H1 (cell line): ENCODE results near the gene FICD. TPM values are rescaled to one million over a fixed set of nuclear protein-coding genes. Genes with fewer than 3 reads are reported as not detected.
A peak's percentile ranks its signal among the peaks of the same experiment; 100 is the strongest.

ENCODE experiments used
- BACH1 ChIP-seq: IDR thresholded peaks from 2 replicates; pipeline ENCODE4 v1.6.1; 2012; ENCODE audit warnings: low read length, improper control_type of control experiment
- EGR1 ChIP-seq: IDR thresholded peaks from 2 replicates; pipeline ENCODE4 v1.6.1; 2011; ENCODE audit warnings: low read depth, low read length, borderline replicate concordance
- POLR2AphosphoS5 ChIP-seq: IDR thresholded peaks from 2 replicates; pipeline ENCODE4 v1.6.1; 2011; ENCODE audit warnings: low read depth, low read length
- RBBP5 ChIP-seq: IDR thresholded peaks from 2 replicates; pipeline ENCODE4 v1.7.1; 2012; ENCODE audit warnings: low read depth, mild to moderate bottlenecking, inconsistent platforms, low read length, moderate library complexity, borderline replicate concordance
- RFX5 ChIP-seq: IDR thresholded peaks from 2 replicates; pipeline ENCODE4 v1.6.1; 2011; ENCODE audit warnings: low read depth, low read length, improper control_type of control experiment, borderline replicate concordance
- SP1 ChIP-seq: IDR thresholded peaks from 2 replicates; pipeline ENCODE4 v1.6.1; 2011; ENCODE audit warnings: low read depth, low read length
- TEAD4 ChIP-seq: IDR thresholded peaks from 2 replicates; pipeline ENCODE4 v1.6.1; 2012; ENCODE audit warnings: low read depth, low read length, inconsistent platforms, mixed read lengths
- ZNF274 ChIP-seq: IDR thresholded peaks from 2 replicates; pipeline ENCODE4 v1.7.0; 2012; ENCODE audit warnings: low read length, borderline replicate concordance; ENCODE audit errors: extremely low read depth
- polyA plus RNA-seq, 7 experiments: library from polyadenylated mRNA; depleted of rRNA in 3 of 7; stranded (reverse) in 5 of 7; unstranded in 2 of 7; fragments of >200 nt in 5 of 7; fragments of 200-250 nt in 2 of 7; gene quantifications; 1 replicate in 5 of 7; 2 replicates in 1 of 7; 4 replicates in 1 of 7; pipeline versions ENCODE4 v1.2.1 to v1.2.3, GENCODE V29; 2011 to 2013; ENCODE audit warnings: missing spikeins in 2 of 7, mixed read lengths in 2 of 7
- total RNA-seq: library from RNA; stranded (reverse); fragmentation: NEBNext Ultra II Directional; extraction: Animal tissue kit (Norgen Biotek cat#: 25700); gene quantifications from 2 replicates; pipeline ENCODE4 v1.2.1, GENCODE V29; 2021
- TF ChIP-seq, protein P1 (sequence below): IDR thresholded peaks from 2 replicates; pipeline ENCODE4 v1.6.1; 2012; ENCODE audit warnings: inconsistent platforms
- TF ChIP-seq, protein P2 (sequence below): fragments of 300-600 bp; sonication (generic); IDR thresholded peaks from 2 replicates; pipeline ENCODE4 v1.7.1; 2012; ENCODE audit warnings: low read length, moderate library complexity, mild to moderate bottlenecking, inconsistent platforms; ENCODE audit not compliant: insufficient replicate concordance

Gene FICD
- total and polyA plus RNA-seq, 2 of the 8 experiments (the other 6 are each of a cell fraction or from before 2014, with no cell fraction given): 2.2 to 6.0 TPM

DNA sequence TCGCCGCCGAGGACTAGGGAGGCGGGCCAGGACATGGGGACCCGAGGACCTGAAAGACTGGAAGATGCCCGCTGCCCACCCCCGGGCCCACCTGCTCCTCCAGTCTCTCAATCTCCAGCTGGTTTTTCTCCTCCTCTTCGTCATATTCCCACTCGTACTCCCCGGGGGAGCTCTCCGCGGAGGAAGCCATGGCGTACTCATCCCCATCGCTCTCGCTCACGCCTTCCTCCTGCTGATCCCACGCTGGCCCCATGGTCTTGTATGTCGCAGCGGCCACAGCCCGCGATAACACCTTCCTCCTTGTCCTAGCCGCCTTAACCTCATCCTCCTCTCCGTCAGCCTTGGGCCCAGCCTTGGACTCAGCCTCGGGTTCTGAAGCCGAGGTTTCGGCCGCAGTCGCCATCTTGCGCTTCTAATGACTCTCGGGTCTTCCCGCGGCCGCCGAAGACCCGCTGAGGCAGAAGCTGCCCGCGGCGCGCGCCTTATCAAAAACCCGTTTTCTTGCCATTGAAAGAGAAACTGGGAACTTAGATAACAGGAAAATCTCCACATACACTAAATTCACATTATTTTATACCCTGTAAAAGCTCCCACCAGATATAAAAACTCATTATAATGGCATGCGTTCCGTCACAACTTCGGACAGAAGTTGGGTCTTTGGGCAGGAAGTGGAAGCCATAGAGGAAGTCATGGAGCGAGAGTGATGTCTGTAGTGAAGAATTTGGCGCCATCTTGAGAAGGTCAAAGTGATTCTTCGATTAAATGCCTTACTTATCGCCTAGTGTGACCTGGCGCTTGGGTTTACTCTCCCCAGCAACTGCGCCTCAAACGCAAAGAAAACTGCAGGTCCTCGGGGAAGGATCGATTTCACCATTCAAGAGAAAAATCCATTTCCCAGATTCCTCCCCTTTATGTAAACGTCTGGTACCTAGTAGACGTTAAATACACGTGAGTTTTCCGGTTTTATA, 46.0 kb downstream of the FICD start, which contains the start of gene SART3 (continued):
- TF ChIP-seq RFX5 (no peak), SP1 (no peak), ZNF274 (no peak), TEAD4 (peak; percentile 63; the same call in 1 of the 2 replicates), RBBP5 (peak; percentile 91), BACH1 (no peak), EGR1 (no peak), POLR2AphosphoS5 (peak; percentile 69)
- TF ChIP-seq, protein P1, sequence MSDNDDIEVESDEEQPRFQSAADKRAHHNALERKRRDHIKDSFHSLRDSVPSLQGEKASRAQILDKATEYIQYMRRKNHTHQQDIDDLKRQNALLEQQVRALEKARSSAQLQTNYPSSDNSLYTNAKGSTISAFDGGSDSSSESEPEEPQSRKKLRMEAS: 0 out of 2 replicates have a peak, but pooled peaks have one; percentile 8
- TF ChIP-seq, protein P2, sequence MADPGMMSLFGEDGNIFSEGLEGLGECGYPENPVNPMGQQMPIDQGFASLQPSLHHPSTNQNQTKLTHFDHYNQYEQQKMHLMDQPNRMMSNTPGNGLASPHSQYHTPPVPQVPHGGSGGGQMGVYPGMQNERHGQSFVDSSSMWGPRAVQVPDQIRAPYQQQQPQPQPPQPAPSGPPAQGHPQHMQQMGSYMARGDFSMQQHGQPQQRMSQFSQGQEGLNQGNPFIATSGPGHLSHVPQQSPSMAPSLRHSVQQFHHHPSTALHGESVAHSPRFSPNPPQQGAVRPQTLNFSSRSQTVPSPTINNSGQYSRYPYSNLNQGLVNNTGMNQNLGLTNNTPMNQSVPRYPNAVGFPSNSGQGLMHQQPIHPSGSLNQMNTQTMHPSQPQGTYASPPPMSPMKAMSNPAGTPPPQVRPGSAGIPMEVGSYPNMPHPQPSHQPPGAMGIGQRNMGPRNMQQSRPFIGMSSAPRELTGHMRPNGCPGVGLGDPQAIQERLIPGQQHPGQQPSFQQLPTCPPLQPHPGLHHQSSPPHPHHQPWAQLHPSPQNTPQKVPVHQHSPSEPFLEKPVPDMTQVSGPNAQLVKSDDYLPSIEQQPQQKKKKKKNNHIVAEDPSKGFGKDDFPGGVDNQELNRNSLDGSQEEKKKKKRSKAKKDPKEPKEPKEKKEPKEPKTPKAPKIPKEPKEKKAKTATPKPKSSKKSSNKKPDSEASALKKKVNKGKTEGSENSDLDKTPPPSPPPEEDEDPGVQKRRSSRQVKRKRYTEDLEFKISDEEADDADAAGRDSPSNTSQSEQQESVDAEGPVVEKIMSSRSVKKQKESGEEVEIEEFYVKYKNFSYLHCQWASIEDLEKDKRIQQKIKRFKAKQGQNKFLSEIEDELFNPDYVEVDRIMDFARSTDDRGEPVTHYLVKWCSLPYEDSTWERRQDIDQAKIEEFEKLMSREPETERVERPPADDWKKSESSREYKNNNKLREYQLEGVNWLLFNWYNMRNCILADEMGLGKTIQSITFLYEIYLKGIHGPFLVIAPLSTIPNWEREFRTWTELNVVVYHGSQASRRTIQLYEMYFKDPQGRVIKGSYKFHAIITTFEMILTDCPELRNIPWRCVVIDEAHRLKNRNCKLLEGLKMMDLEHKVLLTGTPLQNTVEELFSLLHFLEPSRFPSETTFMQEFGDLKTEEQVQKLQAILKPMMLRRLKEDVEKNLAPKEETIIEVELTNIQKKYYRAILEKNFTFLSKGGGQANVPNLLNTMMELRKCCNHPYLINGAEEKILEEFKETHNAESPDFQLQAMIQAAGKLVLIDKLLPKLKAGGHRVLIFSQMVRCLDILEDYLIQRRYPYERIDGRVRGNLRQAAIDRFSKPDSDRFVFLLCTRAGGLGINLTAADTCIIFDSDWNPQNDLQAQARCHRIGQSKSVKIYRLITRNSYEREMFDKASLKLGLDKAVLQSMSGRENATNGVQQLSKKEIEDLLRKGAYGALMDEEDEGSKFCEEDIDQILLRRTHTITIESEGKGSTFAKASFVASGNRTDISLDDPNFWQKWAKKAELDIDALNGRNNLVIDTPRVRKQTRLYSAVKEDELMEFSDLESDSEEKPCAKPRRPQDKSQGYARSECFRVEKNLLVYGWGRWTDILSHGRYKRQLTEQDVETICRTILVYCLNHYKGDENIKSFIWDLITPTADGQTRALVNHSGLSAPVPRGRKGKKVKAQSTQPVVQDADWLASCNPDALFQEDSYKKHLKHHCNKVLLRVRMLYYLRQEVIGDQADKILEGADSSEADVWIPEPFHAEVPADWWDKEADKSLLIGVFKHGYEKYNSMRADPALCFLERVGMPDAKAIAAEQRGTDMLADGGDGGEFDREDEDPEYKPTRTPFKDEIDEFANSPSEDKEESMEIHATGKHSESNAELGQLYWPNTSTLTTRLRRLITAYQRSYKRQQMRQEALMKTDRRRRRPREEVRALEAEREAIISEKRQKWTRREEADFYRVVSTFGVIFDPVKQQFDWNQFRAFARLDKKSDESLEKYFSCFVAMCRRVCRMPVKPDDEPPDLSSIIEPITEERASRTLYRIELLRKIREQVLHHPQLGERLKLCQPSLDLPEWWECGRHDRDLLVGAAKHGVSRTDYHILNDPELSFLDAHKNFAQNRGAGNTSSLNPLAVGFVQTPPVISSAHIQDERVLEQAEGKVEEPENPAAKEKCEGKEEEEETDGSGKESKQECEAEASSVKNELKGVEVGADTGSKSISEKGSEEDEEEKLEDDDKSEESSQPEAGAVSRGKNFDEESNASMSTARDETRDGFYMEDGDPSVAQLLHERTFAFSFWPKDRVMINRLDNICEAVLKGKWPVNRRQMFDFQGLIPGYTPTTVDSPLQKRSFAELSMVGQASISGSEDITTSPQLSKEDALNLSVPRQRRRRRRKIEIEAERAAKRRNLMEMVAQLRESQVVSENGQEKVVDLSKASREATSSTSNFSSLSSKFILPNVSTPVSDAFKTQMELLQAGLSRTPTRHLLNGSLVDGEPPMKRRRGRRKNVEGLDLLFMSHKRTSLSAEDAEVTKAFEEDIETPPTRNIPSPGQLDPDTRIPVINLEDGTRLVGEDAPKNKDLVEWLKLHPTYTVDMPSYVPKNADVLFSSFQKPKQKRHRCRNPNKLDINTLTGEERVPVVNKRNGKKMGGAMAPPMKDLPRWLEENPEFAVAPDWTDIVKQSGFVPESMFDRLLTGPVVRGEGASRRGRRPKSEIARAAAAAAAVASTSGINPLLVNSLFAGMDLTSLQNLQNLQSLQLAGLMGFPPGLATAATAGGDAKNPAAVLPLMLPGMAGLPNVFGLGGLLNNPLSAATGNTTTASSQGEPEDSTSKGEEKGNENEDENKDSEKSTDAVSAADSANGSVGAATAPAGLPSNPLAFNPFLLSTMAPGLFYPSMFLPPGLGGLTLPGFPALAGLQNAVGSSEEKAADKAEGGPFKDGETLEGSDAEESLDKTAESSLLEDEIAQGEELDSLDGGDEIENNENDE: no peak
